Stimulated activated CD8-positive, alpha-beta memory T cell treated with anti-CD3 and anti-CD28 coated beads, Interleukin-15, amount 100 ng/mL, for 24 hours (primary cell): ENCODE measurements around the gene SETDB1.
A peak's percentile ranks its signal among the peaks of the same experiment; 100 is the strongest.

Source experiments
- DNase-seq: peaks from one replicate; pipeline ENCODE4 v3.0.0-alpha.2; 2020; ENCODE audit warnings: low read depth

The SETDB1 gene

GRCh38 chr1:150976401-150976821 is 50.2 kb downstream of the SETDB1 start:
- no peak for DNase-seq

GRCh38 chr1:150976879-150977694 is 50.9 kb downstream of the SETDB1 start:
- DNase-seq: peak; percentile 41

- peak; percentile 72 for DNase-seq
Measured at GRCh38 chr1:150979092-150980056, 53.2 kb downstream of the SETDB1 start.

GRCh38 chr1:150981177-150981804 is 55.1 kb downstream of the SETDB1 start:
- DNase-seq: no peak

GRCh38 chr1:150981805-150982712 is 55.9 kb downstream of the SETDB1 start, which contains the start of gene ANXA9:
ANXA9 (plus strand) TSS chr1:150982292; CDS start chr1:150983106, 814 bp downstream.
- no peak for DNase-seq

GRCh38 chr1:150985179-150985825 is 59.1 kb downstream of the SETDB1 start:
- no peak for DNase-seq

GRCh38 chr1:150987924-150988323 is 61.8 kb downstream of the SETDB1 start:
- DNase-seq: no peak

- no peak for DNase-seq
Measured at GRCh38 chr1:150992626-150993025, 66.5 kb downstream of the SETDB1 start.

- DNase-seq: no peak
Measured at GRCh38 chr1:150994248-150994647, 68.1 kb downstream of the SETDB1 start.

GRCh38 chr1:150995460-150995859 is 69.3 kb downstream of the SETDB1 start:
- DNase-seq: no peak

- DNase-seq: no peak
Measured at GRCh38 chr1:150995896-150996295, 69.7 kb downstream of the SETDB1 start.

GRCh38 chr1:150997126-150997872 is 71.1 kb downstream of the SETDB1 start:
- DNase-seq: no peak

- no peak for DNase-seq
Measured at GRCh38 chr1:150997949-150998348, 71.8 kb downstream of the SETDB1 start.

GRCh38 chr1:150999051-150999674 is 73.0 kb downstream of the SETDB1 start:
- DNase-seq: no peak

GRCh38 chr1:150999926-151000325 is 73.8 kb downstream of the SETDB1 start:
- DNase-seq: no peak

- DNase-seq: no peak
Measured at GRCh38 chr1:151000408-151000807, 74.2 kb downstream of the SETDB1 start.

GRCh38 chr1:151001602-151002001 is 75.4 kb downstream of the SETDB1 start:
- no peak for DNase-seq

- no peak for DNase-seq
Measured at GRCh38 chr1:151002051-151002450, 75.9 kb downstream of the SETDB1 start.

- DNase-seq: no peak
Measured at GRCh38 chr1:151002611-151003010, 76.4 kb downstream of the SETDB1 start.
